Kidney epithelial cell (primary cell): ENCODE measurements around the gene A2M. TPM values are rescaled to one million over a fixed set of nuclear protein-coding genes. Genes with fewer than 3 reads are reported as not detected.

Experiments used
- DNase-seq: peaks from one replicate; pipeline ENCODE4 v3.0.0-alpha.2; 2010; ENCODE audit warnings: low read depth
- H3K27me3 ChIP-seq: 2 replicates; pipeline ENCODE4 v1.6.0; 2011; ENCODE audit warnings: low read length; ENCODE audit not compliant: control insufficient read depth, insufficient read depth
- H3K36me3 ChIP-seq: 2 replicates; pipeline ENCODE4 v1.5.1; 2011; ENCODE audit warnings: low read length; ENCODE audit not compliant: control insufficient read depth, insufficient read depth
- H3K4me3 ChIP-seq: 2 replicates; pipeline ENCODE4 v1.5.1; 2011; ENCODE audit warnings: low read depth, mild to moderate bottlenecking, control low read depth, low read length
- total RNA-seq: library from RNA; depleted of rRNA; stranded (reverse); fragments of >200 nt; gene quantifications from 2 replicates; pipeline ENCODE4 v1.2.3, GENCODE V29; 2015
- TF ChIP-seq, protein P1 (sequence below): IDR thresholded peaks from 2 replicates; pipeline ENCODE4 v1.5.1; 2011; ENCODE audit warnings: mild to moderate bottlenecking, moderate library complexity, low read length, control low read depth, inconsistent platforms; ENCODE audit not compliant: insufficient read depth, poor library complexity, severe bottlenecking

The A2M gene
- total RNA-seq, 1 donor from 2014 or later, result 5.1 TPM

- H3K36me3 ChIP-seq, result no peaks in the 10 kb centered on the region
- no peak overlapping the region for H3K4me3 ChIP-seq
- TF ChIP-seq, protein P1, sequence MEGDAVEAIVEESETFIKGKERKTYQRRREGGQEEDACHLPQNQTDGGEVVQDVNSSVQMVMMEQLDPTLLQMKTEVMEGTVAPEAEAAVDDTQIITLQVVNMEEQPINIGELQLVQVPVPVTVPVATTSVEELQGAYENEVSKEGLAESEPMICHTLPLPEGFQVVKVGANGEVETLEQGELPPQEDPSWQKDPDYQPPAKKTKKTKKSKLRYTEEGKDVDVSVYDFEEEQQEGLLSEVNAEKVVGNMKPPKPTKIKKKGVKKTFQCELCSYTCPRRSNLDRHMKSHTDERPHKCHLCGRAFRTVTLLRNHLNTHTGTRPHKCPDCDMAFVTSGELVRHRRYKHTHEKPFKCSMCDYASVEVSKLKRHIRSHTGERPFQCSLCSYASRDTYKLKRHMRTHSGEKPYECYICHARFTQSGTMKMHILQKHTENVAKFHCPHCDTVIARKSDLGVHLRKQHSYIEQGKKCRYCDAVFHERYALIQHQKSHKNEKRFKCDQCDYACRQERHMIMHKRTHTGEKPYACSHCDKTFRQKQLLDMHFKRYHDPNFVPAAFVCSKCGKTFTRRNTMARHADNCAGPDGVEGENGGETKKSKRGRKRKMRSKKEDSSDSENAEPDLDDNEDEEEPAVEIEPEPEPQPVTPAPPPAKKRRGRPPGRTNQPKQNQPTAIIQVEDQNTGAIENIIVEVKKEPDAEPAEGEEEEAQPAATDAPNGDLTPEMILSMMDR, result no peak
- H3K27me3 ChIP-seq, result no peaks in the 10 kb centered on the region
- no peak for DNase-seq
Measured at GRCh38 chr12:9081667-9082427, 33.9 kb downstream of the A2M start.

DNA sequence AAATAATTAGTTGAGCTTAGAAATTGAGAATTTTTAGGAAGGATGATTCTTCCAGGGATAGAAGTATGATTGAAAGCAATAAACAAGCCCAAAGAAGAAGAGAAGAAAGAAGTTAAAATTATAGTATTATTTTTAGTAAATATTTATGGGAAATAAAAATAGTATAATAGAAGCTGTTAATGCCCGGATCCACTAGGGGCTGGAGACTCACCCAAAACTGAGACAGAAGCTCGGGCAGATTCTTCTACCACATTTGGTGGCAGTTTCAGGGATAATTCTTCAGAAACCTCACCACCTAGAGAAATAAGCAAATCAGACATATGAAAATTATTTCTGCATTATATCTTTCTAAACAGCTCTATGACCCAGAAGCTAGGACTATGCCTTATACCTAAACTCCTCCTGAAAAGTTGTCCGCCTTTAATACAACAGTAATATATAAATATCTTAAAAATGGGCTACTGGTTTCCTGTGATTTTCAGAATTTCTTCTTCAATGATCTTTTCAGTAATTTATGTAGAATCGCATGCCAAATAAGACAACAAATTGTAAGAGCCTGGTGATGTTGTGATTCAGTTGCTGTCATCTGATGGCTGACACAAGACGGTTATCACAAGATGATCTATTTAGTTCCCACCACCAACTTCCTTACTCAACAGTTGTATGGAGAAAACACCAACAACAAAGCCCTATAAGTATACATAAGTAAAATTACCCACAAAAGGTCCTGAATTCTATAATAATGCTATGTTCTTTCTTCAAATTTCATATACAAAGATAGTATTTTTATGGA lies 35.6 kb downstream of the A2M start:
- Histone ChIP-seq H3K4me3 (no peak overlapping the region), H3K36me3 (no peaks in the 10 kb centered on the region), H3K27me3 (no peaks in the 10 kb centered on the region)
- no peak for DNase-seq
- TF ChIP-seq, protein P1, result no peak

GRCh38 chr12:9079082-9079481 lies 36.6 kb downstream of the A2M start:
- TF ChIP-seq, protein P1, result no peak
- H3K4me3 ChIP-seq, result no peak overlapping the region
- H3K27me3 ChIP-seq, result no peaks in the 10 kb centered on the region
- H3K36me3 ChIP-seq, result no peaks in the 10 kb centered on the region
- DNase-seq, result no peak

DNA sequence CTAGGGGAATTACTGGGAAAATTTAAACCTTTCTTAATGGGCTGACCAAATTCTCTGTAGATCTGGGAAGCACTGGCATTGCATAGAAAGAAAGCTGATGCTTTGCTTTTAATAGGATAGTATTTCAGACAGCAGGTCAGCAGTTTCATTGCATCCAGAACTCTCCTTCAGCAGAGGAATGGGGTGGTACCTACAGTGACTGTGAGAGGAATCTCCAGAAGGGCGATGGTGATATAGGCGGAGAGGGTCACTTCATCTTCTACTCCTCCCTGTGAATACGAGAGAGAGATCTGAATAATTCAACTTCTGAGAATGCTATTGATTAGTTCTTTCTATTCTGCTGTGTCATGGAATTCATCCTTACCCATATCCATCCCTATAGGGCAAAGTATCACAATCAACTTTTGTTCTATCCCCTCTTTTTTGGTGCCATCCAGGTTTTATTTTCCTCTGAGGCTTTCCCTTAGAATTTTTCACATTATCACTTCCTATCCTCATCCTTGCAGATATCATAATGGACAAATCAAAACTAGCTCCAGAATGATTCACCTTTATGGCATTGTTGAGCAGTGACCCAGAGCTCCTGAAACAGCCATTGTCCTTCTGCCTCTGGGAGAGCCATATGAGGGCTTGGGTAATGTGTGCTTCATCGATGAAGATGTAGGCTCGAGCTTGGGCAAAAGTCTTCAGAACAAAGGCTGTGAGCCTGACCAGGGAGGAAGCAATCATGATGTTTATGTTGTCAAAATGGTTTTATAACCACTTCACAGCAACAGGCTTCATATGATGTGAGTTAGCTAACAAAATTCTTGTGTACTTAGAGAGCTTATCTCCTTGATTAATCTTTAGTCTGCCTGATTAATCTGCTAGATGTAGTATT lies 38.3 kb downstream of the A2M start:
- TF ChIP-seq, protein P1, result no peak
- no peaks in the 10 kb centered on the region for H3K36me3 ChIP-seq
- no peak for DNase-seq
- H3K4me3 ChIP-seq, result no peak overlapping the region
- no peaks in the 10 kb centered on the region for H3K27me3 ChIP-seq

GRCh38 chr12:9076733-9077132 lies 39.0 kb downstream of the A2M start:
- Histone ChIP-seq H3K4me3 (no peak overlapping the region), H3K27me3 (no peaks in the 10 kb centered on the region), H3K36me3 (no peaks in the 10 kb centered on the region)
- DNase-seq, result no peak
- TF ChIP-seq, protein P1, result no peak
